Gastroesophageal sphincter (tissue), 3 donors: ENCODE results near the gene LHX5.
"Not testable (repeated sequence)": the region's sequence is repeated elsewhere in the genome, so short reads cannot be mapped to it uniquely, and the experiment has no call there.

Experiments used
- CTCF ChIP-seq, 4 experiments: fragments of 200-600 bp in 2 of 4; fragments of 450-650 bp in 2 of 4; sonication (generic) in 1 of 4; IDR thresholded peaks; one replicate each; pipeline ENCODE4 v1.5.1; 2017 to 2019; ENCODE audit warnings: antibody characterized with exemption in 4 of 4, mild to moderate bottlenecking in 2 of 4, moderate library complexity in 2 of 4
- POLR2A ChIP-seq, 2 donors: fragments of 450-650 bp; IDR thresholded peaks; one replicate each; pipeline ENCODE4 v1.6.1; 2017; ENCODE audit warnings: antibody characterized with exemption in 2 of 2, mild to moderate bottlenecking in 2 of 2, moderate library complexity in 1 of 2
- POLR2AphosphoS5 ChIP-seq: sonication (generic); formaldehyde crosslinking; IDR thresholded peaks from one replicate; pipeline ENCODE4 v1.6.1; 2017; ENCODE audit warnings: antibody characterized with exemption

- TF ChIP-seq CTCF (IDR thresholded peaks at IDR 0.05); POLR2A (IDR thresholded peaks at IDR 0.05); POLR2AphosphoS5: not testable (repeated sequence)
Measured at GRCh38 chr12:113495941-113496340, 24.3 kb upstream of the LHX5 start.
